ENCODE results near the gene PTPRG. TPM values are rescaled to one million over a fixed set of nuclear protein-coding genes. Genes with fewer than 3 reads are reported as not detected.
A peak's percentile ranks its signal among the peaks of the same experiment; 100 is the strongest.

PTPRG gene
- total and polyA plus RNA-seq, 2 experiments from 2014 or later = 24.4 to 131 TPM

DNA sequence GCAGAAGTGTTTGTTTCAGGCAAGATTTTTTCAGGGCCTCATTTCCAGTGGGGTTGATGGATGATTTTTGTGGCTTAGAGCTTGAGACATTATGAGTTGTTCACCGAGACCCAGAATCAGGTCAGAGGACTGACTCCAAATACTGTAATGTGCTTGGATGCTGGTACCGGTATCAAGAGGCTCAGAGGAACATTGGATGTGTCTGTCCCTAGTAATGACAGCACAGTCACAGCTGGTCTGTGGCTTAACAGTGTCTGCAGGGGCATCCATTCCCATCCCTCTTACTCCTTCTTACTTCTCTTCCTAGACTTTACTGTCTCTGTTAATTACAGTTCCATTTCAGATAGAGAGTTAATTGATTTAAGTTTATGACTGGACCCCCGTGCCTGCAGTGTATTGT is 107.8 kb downstream of the PTPRG start (continued):
- TF ChIP-seq, protein P1, sequence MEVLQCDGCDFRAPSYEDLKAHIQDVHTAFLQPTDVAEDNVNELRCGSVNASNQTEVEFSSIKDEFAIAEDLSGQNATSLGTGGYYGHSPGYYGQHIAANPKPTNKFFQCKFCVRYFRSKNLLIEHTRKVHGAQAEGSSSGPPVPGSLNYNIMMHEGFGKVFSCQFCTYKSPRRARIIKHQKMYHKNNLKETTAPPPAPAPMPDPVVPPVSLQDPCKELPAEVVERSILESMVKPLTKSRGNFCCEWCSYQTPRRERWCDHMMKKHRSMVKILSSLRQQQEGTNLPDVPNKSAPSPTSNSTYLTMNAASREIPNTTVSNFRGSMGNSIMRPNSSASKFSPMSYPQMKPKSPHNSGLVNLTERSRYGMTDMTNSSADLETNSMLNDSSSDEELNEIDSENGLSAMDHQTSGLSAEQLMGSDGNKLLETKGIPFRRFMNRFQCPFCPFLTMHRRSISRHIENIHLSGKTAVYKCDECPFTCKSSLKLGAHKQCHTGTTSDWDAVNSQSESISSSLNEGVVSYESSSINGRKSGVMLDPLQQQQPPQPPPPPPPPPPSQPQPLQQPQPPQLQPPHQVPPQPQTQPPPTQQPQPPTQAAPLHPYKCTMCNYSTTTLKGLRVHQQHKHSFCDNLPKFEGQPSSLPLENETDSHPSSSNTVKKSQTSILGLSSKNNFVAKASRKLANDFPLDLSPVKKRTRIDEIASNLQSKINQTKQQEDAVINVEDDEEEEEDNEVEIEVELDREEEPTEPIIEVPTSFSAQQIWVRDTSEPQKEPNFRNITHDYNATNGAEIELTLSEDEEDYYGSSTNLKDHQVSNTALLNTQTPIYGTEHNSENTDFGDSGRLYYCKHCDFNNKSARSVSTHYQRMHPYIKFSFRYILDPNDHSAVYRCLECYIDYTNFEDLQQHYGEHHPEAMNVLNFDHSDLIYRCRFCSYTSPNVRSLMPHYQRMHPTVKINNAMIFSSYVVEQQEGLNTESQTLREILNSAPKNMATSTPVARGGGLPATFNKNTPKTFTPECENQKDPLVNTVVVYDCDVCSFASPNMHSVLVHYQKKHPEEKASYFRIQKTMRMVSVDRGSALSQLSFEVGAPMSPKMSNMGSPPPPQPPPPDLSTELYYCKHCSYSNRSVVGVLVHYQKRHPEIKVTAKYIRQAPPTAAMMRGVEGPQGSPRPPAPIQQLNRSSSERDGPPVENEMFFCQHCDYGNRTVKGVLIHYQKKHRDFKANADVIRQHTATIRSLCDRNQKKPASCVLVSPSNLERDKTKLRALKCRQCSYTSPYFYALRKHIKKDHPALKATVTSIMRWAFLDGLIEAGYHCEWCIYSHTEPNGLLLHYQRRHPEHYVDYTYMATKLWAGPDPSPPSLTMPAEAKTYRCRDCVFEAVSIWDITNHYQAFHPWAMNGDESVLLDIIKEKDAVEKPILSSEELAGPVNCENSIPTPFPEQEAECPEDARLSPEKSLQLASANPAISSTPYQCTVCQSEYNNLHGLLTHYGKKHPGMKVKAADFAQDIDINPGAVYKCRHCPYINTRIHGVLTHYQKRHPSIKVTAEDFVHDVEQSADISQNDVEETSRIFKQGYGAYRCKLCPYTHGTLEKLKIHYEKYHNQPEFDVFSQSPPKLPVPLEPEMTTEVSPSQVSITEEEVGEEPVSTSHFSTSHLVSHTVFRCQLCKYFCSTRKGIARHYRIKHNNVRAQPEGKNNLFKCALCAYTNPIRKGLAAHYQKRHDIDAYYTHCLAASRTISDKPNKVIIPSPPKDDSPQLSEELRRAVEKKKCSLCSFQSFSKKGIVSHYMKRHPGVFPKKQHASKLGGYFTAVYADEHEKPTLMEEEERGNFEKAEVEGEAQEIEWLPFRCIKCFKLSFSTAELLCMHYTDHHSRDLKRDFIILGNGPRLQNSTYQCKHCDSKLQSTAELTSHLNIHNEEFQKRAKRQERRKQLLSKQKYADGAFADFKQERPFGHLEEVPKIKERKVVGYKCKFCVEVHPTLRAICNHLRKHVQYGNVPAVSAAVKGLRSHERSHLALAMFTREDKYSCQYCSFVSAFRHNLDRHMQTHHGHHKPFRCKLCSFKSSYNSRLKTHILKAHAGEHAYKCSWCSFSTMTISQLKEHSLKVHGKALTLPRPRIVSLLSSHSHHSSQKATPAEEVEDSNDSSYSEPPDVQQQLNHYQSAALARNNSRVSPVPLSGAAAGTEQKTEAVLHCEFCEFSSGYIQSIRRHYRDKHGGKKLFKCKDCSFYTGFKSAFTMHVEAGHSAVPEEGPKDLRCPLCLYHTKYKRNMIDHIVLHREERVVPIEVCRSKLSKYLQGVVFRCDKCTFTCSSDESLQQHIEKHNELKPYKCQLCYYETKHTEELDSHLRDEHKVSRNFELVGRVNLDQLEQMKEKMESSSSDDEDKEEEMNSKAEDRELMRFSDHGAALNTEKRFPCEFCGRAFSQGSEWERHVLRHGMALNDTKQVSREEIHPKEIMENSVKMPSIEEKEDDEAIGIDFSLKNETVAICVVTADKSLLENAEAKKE (CRISPR knock-in tag; IDR thresholded peaks at IDR 0.05) = no peak
- TF ChIP-seq ZNF114 (CRISPR knock-in tag; IDR thresholded peaks at IDR 0.05) = no peak

DNA sequence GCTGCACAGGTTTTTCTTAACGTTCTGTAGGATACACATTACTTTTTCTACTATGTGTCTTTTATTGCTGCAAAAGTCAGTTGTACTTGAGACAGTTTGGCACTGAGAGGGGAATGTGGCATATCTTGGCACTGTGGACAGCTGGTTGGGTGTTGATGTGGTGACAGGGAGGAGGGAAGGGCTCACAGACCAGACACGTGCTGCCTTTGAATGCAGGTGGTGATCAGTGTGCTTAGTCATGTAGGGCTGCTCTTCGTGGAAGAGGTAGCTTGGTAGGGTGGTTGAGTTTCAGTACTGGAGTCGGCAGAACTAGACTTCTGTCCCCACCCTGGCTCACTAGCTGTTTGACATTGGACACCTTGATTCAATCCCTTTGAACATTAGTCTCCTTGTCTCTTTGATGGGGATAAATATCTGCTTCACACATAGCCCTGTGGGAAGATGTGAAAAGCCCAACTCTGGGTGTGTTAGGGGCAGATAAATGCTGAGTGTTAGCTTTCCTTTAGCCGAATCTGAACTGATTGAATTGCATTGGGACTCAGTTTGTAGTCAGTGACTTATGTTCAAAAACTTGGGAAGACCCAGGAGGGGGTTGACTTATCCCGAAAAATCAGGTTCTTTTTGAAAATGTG is 108.4 kb downstream of the PTPRG start:
- Mint-ChIP-seq H3K27ac (peak overlapping the region; percentile 79), H3K4me1 (peaks cover 62% of the 10 kb centered on the region), H3K4me3 (no peak overlapping the region), H3K9me3 (peaks cover 18% of the 10 kb centered on the region), H3K36me3 (ENCODE audit: low read depth) (peaks cover 30% of the 10 kb centered on the region), H3K27me3 (ENCODE audit: insufficient read depth, low read depth, poor library complexity) (no peaks in the 10 kb centered on the region)
- no peaks in the 10 kb centered on the region for H3K36me3 ChIP-seq (ENCODE audit: insufficient read depth)
- peaks cover 81% of the 10 kb centered on the region for H3K79me2 ChIP-seq (replicated peaks; ENCODE audit: insufficient read depth)
- no peak overlapping the region for H3K4me2 ChIP-seq
- no peak overlapping the region for H2AFZ ChIP-seq
- peaks cover 53% of the 10 kb centered on the region for H3K4me1 ChIP-seq (ENCODE audit: insufficient read depth)
- no peaks in the 10 kb centered on the region for H3K9me2 ChIP-seq (ENCODE audit: insufficient read depth)
- H3K27ac ChIP-seq (ENCODE audit: low read depth) = peak overlapping the region; percentile 13; the same call in 1 of the 2 replicates
- H3K27me3 ChIP-seq (ENCODE audit: insufficient read depth) = no peaks in the 10 kb centered on the region
- no peak overlapping the region for H3K4me3 ChIP-seq
- no peaks in the 10 kb centered on the region for H3F3A ChIP-seq (replicated peaks; ENCODE audit: low read depth)
- ATAC-seq (peak; percentile 49), DNase-seq (ENCODE audit: low spot score) (no peak)
- H4K20me1 ChIP-seq (replicated peaks; ENCODE audit: insufficient read depth) = peaks cover 14% of the 10 kb centered on the region
- TF ChIP-seq JUNB (IDR thresholded peaks at IDR 0.05; ENCODE audit: unreplicated experiment) (no peak), CREB1 (CRISPR knock-in tag; IDR thresholded peaks at IDR 0.05; ENCODE audit: low read depth) (no peak), NANOG (IDR thresholded peaks at IDR 0.05; ENCODE audit: borderline replicate concordance) (no peak), STAT1 (IDR thresholded peaks at IDR 0.05; ENCODE audit: unreplicated experiment) (no peak)
- TF ChIP-seq, protein P1 (CRISPR knock-in tag; IDR thresholded peaks at IDR 0.05) = no peak
- TF ChIP-seq, protein P2, sequence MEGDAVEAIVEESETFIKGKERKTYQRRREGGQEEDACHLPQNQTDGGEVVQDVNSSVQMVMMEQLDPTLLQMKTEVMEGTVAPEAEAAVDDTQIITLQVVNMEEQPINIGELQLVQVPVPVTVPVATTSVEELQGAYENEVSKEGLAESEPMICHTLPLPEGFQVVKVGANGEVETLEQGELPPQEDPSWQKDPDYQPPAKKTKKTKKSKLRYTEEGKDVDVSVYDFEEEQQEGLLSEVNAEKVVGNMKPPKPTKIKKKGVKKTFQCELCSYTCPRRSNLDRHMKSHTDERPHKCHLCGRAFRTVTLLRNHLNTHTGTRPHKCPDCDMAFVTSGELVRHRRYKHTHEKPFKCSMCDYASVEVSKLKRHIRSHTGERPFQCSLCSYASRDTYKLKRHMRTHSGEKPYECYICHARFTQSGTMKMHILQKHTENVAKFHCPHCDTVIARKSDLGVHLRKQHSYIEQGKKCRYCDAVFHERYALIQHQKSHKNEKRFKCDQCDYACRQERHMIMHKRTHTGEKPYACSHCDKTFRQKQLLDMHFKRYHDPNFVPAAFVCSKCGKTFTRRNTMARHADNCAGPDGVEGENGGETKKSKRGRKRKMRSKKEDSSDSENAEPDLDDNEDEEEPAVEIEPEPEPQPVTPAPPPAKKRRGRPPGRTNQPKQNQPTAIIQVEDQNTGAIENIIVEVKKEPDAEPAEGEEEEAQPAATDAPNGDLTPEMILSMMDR (conservative IDR thresholded peaks at IDR 0.05; ENCODE audit: low read depth in 2 of 2) = no peak

All from GM23338 (cell line).